ENCODE results near the gene FAM24B. TPM values are rescaled to one million over a fixed set of nuclear protein-coding genes. Genes with fewer than 3 reads are reported as not detected.
"Not testable (repeated sequence)": the region's sequence is repeated elsewhere in the genome, so short reads cannot be mapped to it uniquely, and the experiment has no call there.

FAM24B gene, protein sequence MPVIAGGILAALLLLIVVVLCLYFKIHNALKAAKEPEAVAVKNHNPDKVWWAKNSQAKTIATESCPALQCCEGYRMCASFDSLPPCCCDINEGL
- 11.6 and 16.3 TPM in 2 replicates for total RNA-seq (2014; rRNA removed; shearing (Covaris generic); ENCODE audit: low replicate concordance)

DNA sequence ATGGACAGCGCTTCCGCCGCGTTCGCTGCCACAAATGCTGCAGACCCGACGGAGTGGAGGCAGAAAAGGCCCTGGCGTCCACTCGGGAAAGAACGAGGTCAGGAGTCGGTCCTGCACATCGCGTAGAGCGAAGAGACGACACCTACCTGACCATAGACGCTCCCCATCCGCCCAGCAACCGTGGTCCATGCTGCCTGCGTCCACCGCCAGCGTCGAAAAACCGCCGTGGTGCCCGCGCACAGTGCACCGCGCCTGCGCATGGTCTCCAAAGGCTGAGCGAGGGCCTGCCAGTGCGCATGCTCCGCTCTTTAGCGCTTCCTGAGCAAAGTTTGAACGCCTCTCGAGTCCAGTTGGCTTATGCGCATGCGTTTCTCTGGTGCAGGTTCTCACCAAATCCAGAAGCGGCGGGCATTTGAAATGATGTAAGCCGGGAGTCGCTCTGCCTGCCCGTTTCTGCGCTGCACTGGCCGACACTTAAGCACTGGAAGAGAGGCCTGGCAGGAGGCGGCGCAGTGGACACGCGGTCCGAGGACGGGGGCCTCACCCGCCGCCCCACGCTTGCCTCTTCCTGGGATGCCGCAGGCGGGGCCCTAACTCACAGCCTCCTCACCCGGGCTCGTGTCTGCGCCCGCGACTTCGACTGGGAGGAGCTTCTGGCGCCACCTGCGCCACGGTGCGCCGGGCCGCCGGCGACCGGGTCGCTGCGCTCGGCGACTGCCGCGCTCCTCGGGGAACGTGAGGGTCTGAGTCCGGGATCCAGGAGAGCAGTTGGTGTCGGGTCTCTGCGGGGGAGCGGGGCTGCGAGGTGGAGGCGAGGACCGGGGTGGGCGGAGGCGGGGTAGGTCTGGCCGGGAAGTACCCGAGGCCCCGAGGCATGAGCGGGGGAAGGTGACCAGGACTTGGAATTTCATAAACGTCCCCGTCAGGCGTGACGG, at the start of gene FAM24B:
Gene FAM24B (minus strand): TSS at position 243 of the 935 bp plus-strand sequence. CDS start 29,066 bp downstream, outside the sequence.
- H3K9ac ChIP-seq (ENCODE audit: low read length), result peak within 1 kb of the TSS; percentile 85
- H2AFZ ChIP-seq (ENCODE audit: low read length), result peak within 1 kb of the TSS; percentile 27; the same call in 1 of the 2 replicates
- peak; percentile 96 for DNase-seq
- no peaks in the 10 kb centered on the region for H3K9me2 ChIP-seq (replicated peaks; ENCODE audit: insufficient read depth, low read length)
- H3K4me3 ChIP-seq (ENCODE audit: low read length), result peak within 1 kb of the TSS; percentile 79
- H3K4me2 ChIP-seq (ENCODE audit: low read depth, low read length, poor library complexity, severe bottlenecking), result peak within 1 kb of the TSS; percentile 80
- H3K9me3 ChIP-seq (ENCODE audit: low read length), result no peaks in the 10 kb centered on the region
- H3K27ac ChIP-seq (ENCODE audit: low read length), result peak within 1 kb of the TSS; percentile 58
- H3K36me3 ChIP-seq (ENCODE audit: insufficient read depth, low read length), result peaks cover 6% of the 10 kb centered on the region; the same call in 1 of the 2 replicates
- H4K20me1 ChIP-seq (ENCODE audit: insufficient read depth, low read depth, low read length), result no peaks in the 10 kb centered on the region
- H3K79me2 ChIP-seq (ENCODE audit: low read length), result peaks cover 55% of the 10 kb centered on the region
- H3K27me3 ChIP-seq (ENCODE audit: low read length), result no peaks in the 10 kb centered on the region
- H3K4me1 ChIP-seq (ENCODE audit: low read length), result peaks cover 12% of the 10 kb centered on the region

GRCh38 chr10:122915700-122916099, 36.3 kb upstream of the FAM24B start:
- Histone ChIP-seq H3K27ac (ENCODE audit: low read length) (no peak overlapping the region), H3K79me2 (ENCODE audit: low read length) (no peaks in the 10 kb centered on the region), H4K20me1 (ENCODE audit: insufficient read depth, low read depth, low read length) (no peaks in the 10 kb centered on the region), H3K9me3 (ENCODE audit: low read length) (no peaks in the 10 kb centered on the region), H3K27me3 (ENCODE audit: low read length) (no peaks in the 10 kb centered on the region), H3K4me1 (ENCODE audit: low read length) (no peaks in the 10 kb centered on the region), H3K9me2 (replicated peaks; ENCODE audit: insufficient read depth, low read length) (no peaks in the 10 kb centered on the region), H3K36me3 (ENCODE audit: insufficient read depth, low read length) (no peaks in the 10 kb centered on the region), H3K4me2 (ENCODE audit: low read depth, low read length, poor library complexity, severe bottlenecking) (no peak overlapping the region), H2AFZ (ENCODE audit: low read length) (no peak overlapping the region), H3K9ac (ENCODE audit: low read length) (no peak overlapping the region), H3K4me3 (ENCODE audit: low read length) (no peak overlapping the region)
- DNase-seq, result no peak

DNA sequence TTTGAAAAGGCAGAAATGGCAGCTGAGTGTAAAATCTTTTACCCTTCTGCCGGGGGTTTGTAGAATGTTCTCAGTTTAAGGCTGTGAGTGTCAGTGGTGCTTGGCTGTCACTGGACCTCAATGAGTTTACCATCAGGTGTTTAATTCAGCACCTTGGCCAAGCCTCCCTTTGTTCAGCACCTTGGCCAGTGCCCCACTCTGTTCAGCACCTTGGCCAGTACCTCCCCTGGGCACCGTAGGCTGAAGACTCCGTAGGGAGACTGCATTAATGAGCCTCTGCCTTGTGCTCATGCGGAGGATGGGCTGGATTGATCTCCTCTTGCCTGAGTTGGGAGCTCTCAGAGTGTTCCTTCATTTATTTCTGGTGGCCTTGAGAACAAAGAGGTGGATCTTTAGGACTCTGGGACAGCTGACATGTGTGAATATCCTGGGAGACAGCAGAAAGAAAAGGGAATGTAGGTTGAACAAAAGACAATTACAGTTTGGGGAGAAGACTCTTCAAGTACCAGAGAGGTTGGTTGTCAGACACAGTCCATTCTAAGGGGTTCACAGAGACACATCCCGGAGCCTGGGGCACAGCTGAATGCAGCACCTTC, 32.6 kb upstream of the FAM24B start:
- Histone ChIP-seq H3K79me2 (ENCODE audit: low read length) (no peaks in the 10 kb centered on the region), H3K27ac (ENCODE audit: low read length) (no peak overlapping the region)
- peak; percentile 74 for DNase-seq

DNA sequence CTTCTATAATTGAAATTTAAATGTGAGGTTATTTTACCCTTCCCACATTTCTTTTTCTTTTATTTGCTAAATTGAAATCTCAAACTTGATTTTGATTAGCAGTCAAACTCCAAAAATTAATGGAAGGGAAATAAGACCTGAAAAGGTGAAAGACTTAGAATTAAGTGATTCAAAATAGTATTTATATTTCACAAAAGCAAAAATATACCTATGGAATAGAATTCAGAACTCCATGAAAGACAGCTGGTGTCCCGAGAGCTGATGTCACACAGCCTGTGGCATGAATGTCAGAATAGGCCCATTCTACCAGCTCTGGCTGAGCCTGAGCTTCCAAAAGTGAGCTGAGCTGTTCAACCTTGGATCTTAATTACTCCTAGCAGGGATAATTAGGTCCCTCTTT, 30.9 kb upstream of the FAM24B start, which contains the start of gene FAM24A:
Gene FAM24A (plus strand): TSS at position 301 of the 400 bp plus-strand sequence. CDS start 1,025 bp downstream, outside the sequence.
- no peaks in the 10 kb centered on the region for H3K27me3 ChIP-seq (ENCODE audit: low read length)
- no peak within 1 kb of the TSS for H3K27ac ChIP-seq (ENCODE audit: low read length)
- no peaks in the 10 kb centered on the region for H4K20me1 ChIP-seq (ENCODE audit: insufficient read depth, low read depth, low read length)
- DNase-seq, result no peak
- H3K4me3 ChIP-seq (ENCODE audit: low read length), result no peak within 1 kb of the TSS
- no peaks in the 10 kb centered on the region for H3K4me1 ChIP-seq (ENCODE audit: low read length)
- H3K9me2 ChIP-seq (replicated peaks; ENCODE audit: insufficient read depth, low read length), result no peaks in the 10 kb centered on the region
- no peak within 1 kb of the TSS for H3K9ac ChIP-seq (ENCODE audit: low read length)
- H3K36me3 ChIP-seq (ENCODE audit: insufficient read depth, low read length), result no peaks in the 10 kb centered on the region
- H3K9me3 ChIP-seq (ENCODE audit: low read length), result no peaks in the 10 kb centered on the region
- no peak within 1 kb of the TSS for H3K4me2 ChIP-seq (ENCODE audit: low read depth, low read length, poor library complexity, severe bottlenecking)
- no peak within 1 kb of the TSS for H2AFZ ChIP-seq (ENCODE audit: low read length)
- no peaks in the 10 kb centered on the region for H3K79me2 ChIP-seq (ENCODE audit: low read length)

More for the DNA sequence above, 32.6 kb upstream of the FAM24B start:
- no peaks in the 10 kb centered on the region for H4K20me1 ChIP-seq (ENCODE audit: insufficient read depth, low read depth, low read length)
- H2AFZ ChIP-seq (ENCODE audit: low read length), result no peak overlapping the region
- no peaks in the 10 kb centered on the region for H3K9me2 ChIP-seq (replicated peaks; ENCODE audit: insufficient read depth, low read length)
- H3K27me3 ChIP-seq (ENCODE audit: low read length), result no peaks in the 10 kb centered on the region
- no peak overlapping the region for H3K9ac ChIP-seq (ENCODE audit: low read length)
- H3K4me1 ChIP-seq (ENCODE audit: low read length), result no peaks in the 10 kb centered on the region
- no peak overlapping the region for H3K4me3 ChIP-seq (ENCODE audit: low read length)
- H3K9me3 ChIP-seq (ENCODE audit: low read length), result no peaks in the 10 kb centered on the region
- no peak overlapping the region for H3K4me2 ChIP-seq (ENCODE audit: low read depth, low read length, poor library complexity, severe bottlenecking)
- no peaks in the 10 kb centered on the region for H3K36me3 ChIP-seq (ENCODE audit: insufficient read depth, low read length)

DNA sequence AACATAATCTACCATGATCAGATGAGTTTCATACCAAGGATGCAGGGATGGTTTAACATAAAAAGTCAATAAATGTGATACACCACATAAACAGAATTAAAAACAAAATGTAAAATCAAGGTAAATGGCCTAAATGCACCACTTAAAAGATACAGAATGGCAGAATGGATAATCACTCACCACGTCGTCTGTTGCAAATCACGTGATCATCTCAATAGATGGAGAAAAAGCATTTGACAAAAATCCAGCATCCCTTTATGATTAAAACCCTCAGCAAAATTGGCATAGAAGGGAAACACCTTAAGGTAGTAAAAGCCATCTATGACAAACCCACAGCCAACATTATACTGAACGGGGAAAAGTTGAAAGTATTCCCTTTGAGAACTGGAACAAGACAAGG, 24.5 kb upstream of the FAM24B start:
- not testable (repeated sequence) for H3K4me2 ChIP-seq (ENCODE audit: low read depth, low read length, poor library complexity, severe bottlenecking); H3K9me2 ChIP-seq (replicated peaks; ENCODE audit: insufficient read depth, low read length); H3K9me3 ChIP-seq (ENCODE audit: low read length); H4K20me1 ChIP-seq (ENCODE audit: insufficient read depth, low read depth, low read length); H3K27ac ChIP-seq (ENCODE audit: low read length); H3K27me3 ChIP-seq (ENCODE audit: low read length); H3K4me3 ChIP-seq (ENCODE audit: low read length); DNase-seq; H3K9ac ChIP-seq (ENCODE audit: low read length); H3K4me1 ChIP-seq (ENCODE audit: low read length); H3K79me2 ChIP-seq (ENCODE audit: low read length); H2AFZ ChIP-seq (ENCODE audit: low read length); H3K36me3 ChIP-seq (ENCODE audit: insufficient read depth, low read length)

DNA sequence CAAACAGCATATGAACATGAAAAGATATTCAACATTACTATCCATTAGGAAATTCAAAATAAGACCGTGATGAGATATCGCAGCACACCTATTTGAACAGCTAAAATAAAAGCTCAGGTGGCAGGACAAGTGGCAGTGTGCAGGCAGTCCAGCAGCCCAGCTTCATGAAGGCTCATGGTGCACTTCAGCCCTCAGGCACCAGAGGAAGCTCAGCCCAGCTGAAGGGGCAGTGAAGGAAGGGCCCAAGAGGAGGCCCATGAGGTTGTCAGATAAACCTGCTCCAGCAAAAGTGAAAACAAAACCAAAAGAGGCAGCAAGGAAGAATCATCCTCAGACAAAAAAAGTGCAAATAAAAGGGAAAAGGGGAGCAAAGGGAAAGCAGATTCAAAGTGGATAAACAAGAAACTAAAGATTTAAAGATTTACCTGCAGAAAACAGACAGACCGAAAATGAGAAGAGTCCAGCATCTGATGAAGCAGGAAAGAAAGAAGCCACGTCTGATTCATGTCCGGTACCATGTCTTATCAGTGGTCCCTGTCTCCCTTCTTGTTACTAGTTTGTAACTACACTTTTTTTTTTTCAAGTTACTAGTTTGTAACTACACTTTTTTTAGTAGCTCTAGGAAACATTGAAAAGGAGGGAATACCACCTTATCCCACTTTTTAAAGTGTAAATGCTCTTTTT, 15.0 kb upstream of the FAM24B start:
- no peaks in the 10 kb centered on the region for H3K4me1 ChIP-seq (ENCODE audit: low read length)
- no peaks in the 10 kb centered on the region for H4K20me1 ChIP-seq (ENCODE audit: insufficient read depth, low read depth, low read length)
- H3K27me3 ChIP-seq (ENCODE audit: low read length), result no peaks in the 10 kb centered on the region
- no peak overlapping the region for H3K4me2 ChIP-seq (ENCODE audit: low read depth, low read length, poor library complexity, severe bottlenecking)
- no peaks in the 10 kb centered on the region for H3K9me3 ChIP-seq (ENCODE audit: low read length)
- H3K36me3 ChIP-seq (ENCODE audit: insufficient read depth, low read length), result no peaks in the 10 kb centered on the region
- H3K4me3 ChIP-seq (ENCODE audit: low read length), result no peak overlapping the region
- H3K9me2 ChIP-seq (replicated peaks; ENCODE audit: insufficient read depth, low read length), result no peaks in the 10 kb centered on the region
- no peaks in the 10 kb centered on the region for H3K79me2 ChIP-seq (ENCODE audit: low read length)
- no peak overlapping the region for H2AFZ ChIP-seq (ENCODE audit: low read length)
- H3K27ac ChIP-seq (ENCODE audit: low read length), result no peak overlapping the region
- H3K9ac ChIP-seq (ENCODE audit: low read length), result no peak overlapping the region
- no peak for DNase-seq

DNA sequence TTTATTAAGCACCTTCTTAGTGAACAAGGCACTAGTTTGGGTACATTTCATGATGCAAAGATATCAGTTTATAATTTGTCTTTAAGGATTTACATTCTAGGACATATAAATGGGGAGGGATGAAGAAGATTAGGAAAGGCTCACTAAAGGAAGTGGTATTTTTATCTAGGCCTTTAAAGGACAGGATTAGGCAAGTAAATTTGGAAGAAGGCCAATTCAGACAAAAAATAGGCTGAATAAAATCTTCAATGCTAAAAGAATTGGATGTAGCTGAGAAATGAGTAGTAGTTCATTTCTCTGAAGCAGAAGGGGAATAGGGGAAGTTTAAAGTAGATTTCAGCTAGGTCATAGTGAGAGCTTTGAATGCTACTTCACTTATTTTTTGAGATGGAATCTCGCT, 4.8 kb upstream of the FAM24B start:
- Histone ChIP-seq H3K4me2 (ENCODE audit: low read depth, low read length, poor library complexity, severe bottlenecking) (no peak overlapping the region), H3K4me3 (ENCODE audit: low read length) (no peak overlapping the region), H2AFZ (ENCODE audit: low read length) (no peak overlapping the region), H3K9me2 (replicated peaks; ENCODE audit: insufficient read depth, low read length) (no peaks in the 10 kb centered on the region), H3K27ac (ENCODE audit: low read length) (no peak overlapping the region), H3K79me2 (ENCODE audit: low read length) (peaks cover 10% of the 10 kb centered on the region), H3K9me3 (ENCODE audit: low read length) (no peaks in the 10 kb centered on the region), H4K20me1 (ENCODE audit: insufficient read depth, low read depth, low read length) (no peaks in the 10 kb centered on the region), H3K4me1 (ENCODE audit: low read length) (peaks cover 9% of the 10 kb centered on the region), H3K9ac (ENCODE audit: low read length) (no peak overlapping the region), H3K36me3 (ENCODE audit: insufficient read depth, low read length) (no peaks in the 10 kb centered on the region), H3K27me3 (ENCODE audit: low read length) (no peaks in the 10 kb centered on the region)
- no peak for DNase-seq
